GM12891 (cell line): Measurements from ENCODE around the gene HOXA9.

Experiments
- POLR2A ChIP-seq: IDR thresholded peaks from 2 replicates; pipeline ENCODE4 v1.6.1; 2011; ENCODE audit warnings: low read depth, low read length, control low read depth
- POLR2AphosphoS5 ChIP-seq: IDR thresholded peaks from 2 replicates; pipeline ENCODE4 v1.6.1; 2011; ENCODE audit warnings: low read depth, low read length, control low read depth
- POU2F2 ChIP-seq: IDR thresholded peaks from 2 replicates; pipeline ENCODE4 v1.6.1; 2011; ENCODE audit warnings: low read depth, mild to moderate bottlenecking, control low read depth, low read length, moderate library complexity

DNA sequence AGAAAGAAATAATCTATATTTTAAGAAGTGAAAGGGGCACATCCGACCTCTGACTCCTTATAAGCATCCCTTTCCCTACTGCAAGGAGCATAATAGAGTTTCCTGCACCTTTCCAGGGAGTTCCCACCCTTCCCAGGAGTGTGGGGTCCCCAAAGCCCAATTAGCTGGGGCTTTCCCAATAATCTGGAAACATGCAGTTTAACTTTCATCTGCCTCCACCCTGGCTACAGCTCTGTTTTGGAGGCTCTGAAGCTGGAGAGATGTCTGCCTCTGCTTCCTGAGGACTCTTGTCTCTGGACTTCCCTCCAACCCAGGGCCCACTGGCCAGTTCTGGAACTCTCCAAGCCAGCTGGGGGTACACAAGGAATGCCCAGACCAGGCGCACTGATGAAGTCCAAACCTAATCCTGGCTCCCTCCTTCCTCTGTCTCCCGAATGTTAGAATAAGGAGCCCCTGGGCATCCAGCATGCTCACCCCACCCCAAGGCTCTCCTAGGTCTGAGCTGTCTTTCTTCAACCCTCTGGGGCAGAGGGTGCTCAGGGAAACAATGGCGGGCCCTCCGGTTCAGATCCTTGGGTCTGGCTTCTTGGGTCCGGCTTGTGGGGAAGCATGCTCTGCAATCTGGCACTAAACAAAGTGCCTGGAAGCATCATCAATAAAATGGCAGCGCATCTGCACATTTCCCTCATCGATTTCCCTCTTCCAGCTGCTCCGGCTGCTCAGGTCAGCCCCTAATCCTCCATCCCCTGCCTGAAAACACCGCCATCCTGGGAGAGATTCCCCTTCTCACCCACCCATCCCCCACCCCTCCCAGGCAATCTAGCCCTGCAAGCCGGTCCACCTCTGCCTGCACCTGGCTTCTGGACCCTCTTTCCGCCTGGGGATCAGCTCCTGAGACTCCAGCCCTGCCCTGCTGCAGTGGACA, 48.1 kb downstream of the HOXA9 start:
- TF ChIP-seq POLR2A (no peak), POLR2AphosphoS5 (no peak), POU2F2 (no peak)
